Neural cell (in vitro differentiated cells): ENCODE measurements around the gene ANXA10.

ENCODE experiments used
- EP300 ChIP-seq: fragments of 450-650 bp; conservative IDR thresholded peaks from 2 replicates; pipeline ENCODE4 v1.6.1; 2014; ENCODE audit warnings: antibody characterized with exemption, mild to moderate bottlenecking, moderate library complexity; ENCODE audit not compliant: poor library complexity, severe bottlenecking
- MXI1 ChIP-seq: fragments of 450-650 bp; conservative IDR thresholded peaks from 2 replicates; pipeline ENCODE4 v1.6.1; 2014; ENCODE audit warnings: antibody characterized with exemption, mild to moderate bottlenecking; ENCODE audit not compliant: poor library complexity, severe bottlenecking
- TF ChIP-seq, protein P1 (sequence below): fragments of 450-650 bp; IDR thresholded peaks from 2 replicates; pipeline ENCODE4 v1.5.1; 2014; ENCODE audit warnings: antibody characterized with exemption, mild to moderate bottlenecking, moderate library complexity; ENCODE audit not compliant: poor library complexity, severe bottlenecking

DNA sequence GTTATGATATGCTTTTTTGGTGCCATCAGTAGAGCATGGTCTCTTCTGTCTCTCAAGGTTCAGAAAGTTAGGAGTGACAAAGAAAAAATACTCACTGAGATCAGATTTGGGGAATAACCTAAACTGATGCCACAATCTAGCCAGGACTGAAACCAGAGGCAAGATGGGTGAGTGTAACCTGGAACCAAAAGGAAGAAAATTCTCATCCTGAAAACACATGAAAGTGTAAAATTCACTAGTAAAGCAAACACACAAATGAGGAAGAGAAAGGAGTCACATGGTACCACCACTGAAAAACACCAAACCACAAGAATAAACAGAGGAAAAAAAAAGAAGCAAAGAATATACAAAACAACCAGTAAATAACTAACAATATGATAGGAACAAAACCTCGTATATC, 96.4 kb downstream of the ANXA10 start:
- no peak for TF ChIP-seq EP300
- no peak for TF ChIP-seq MXI1
- TF ChIP-seq, protein P1, sequence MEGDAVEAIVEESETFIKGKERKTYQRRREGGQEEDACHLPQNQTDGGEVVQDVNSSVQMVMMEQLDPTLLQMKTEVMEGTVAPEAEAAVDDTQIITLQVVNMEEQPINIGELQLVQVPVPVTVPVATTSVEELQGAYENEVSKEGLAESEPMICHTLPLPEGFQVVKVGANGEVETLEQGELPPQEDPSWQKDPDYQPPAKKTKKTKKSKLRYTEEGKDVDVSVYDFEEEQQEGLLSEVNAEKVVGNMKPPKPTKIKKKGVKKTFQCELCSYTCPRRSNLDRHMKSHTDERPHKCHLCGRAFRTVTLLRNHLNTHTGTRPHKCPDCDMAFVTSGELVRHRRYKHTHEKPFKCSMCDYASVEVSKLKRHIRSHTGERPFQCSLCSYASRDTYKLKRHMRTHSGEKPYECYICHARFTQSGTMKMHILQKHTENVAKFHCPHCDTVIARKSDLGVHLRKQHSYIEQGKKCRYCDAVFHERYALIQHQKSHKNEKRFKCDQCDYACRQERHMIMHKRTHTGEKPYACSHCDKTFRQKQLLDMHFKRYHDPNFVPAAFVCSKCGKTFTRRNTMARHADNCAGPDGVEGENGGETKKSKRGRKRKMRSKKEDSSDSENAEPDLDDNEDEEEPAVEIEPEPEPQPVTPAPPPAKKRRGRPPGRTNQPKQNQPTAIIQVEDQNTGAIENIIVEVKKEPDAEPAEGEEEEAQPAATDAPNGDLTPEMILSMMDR = no peak
